IMR-90 (cell line): ENCODE measurements around the gene TP53TG3D. TPM values are rescaled to one million over a fixed set of nuclear protein-coding genes. Genes with fewer than 3 reads are reported as not detected.
"Not testable (repeated sequence)": the region's sequence is repeated elsewhere in the genome, so short reads cannot be mapped to it uniquely, and the experiment has no call there.

Experiments
- ATAC-seq: fragments of 200-7000 bp; cut with Tn5 transposase; 2 replicates; pipeline ENCODE4 v1.9.1; 2020; ENCODE audit warnings: low read depth, mild to moderate bottlenecking, moderate library complexity
- BruUV-seq: library from RNA; stranded (reverse); fragments of 400-500 nt; replicated peaks from 2 replicates; lab custom pipeline; 2021; lab: Mats Ljungman, UMichigan
- CTCF ChIA-PET: fragments of 300-600 bp; formaldehyde crosslinking; extraction: SDS; loops from one replicate; lab custom pipeline; 2021; ENCODE audit warnings: antibody characterized with exemption; lab: Yijun Ruan, JAX
- POLR2A ChIA-PET: fragments of 300-600 bp; sonication (Branson Sonifier 250); formaldehyde crosslinking; loops from one replicate; lab custom pipeline; 2022; ENCODE audit warnings: antibody characterized with exemption; ENCODE audit not compliant: unreplicated experiment; lab: Charles Lee
- DNase-seq: peaks from one replicate; pipeline ENCODE4 v3.0.0; 2013
- H2AFZ ChIP-seq: replicated peaks from 2 replicates; pipeline ENCODE3; 2013; ENCODE audit warnings: low read length, mild to moderate bottlenecking; ENCODE audit not compliant: poor library complexity
- H2AK5ac ChIP-seq: 2 replicates; pipeline ENCODE4 v1.6.1; 2013; ENCODE audit warnings: low read depth, low read length, inconsistent platforms
- H2AK9ac ChIP-seq: replicated peaks from 2 replicates; pipeline ENCODE3; 2013; ENCODE audit warnings: mild to moderate bottlenecking, low read depth, low read length, moderate library complexity; ENCODE audit not compliant: poor library complexity
- H2BK120ac ChIP-seq: 2 replicates; pipeline ENCODE4 v1.6.1; 2013; ENCODE audit warnings: low read depth, low read length, inconsistent platforms
- H2BK15ac ChIP-seq: 3 replicates; pipeline ENCODE4 v1.6.1; 2013; ENCODE audit warnings: low read depth, low read length, inconsistent platforms
- H2BK20ac ChIP-seq: 2 replicates; pipeline ENCODE4 v1.6.1; 2013; ENCODE audit warnings: low read depth, mild to moderate bottlenecking, inconsistent platforms, low read length, moderate library complexity
- H2BK5ac ChIP-seq: 2 replicates; pipeline ENCODE4 v1.6.1; 2013; ENCODE audit warnings: mild to moderate bottlenecking, low read depth, low read length, inconsistent platforms; ENCODE audit not compliant: poor library complexity, severe bottlenecking
- H3K14ac ChIP-seq: replicated peaks from 2 replicates; pipeline ENCODE4 v1.6.1; 2013; ENCODE audit warnings: low read depth, low read length, inconsistent platforms
- H3K18ac ChIP-seq: 2 replicates; pipeline ENCODE4 v1.6.1; 2013; ENCODE audit warnings: low read depth, low read length, control low read depth
- H3K23ac ChIP-seq: 2 replicates; pipeline ENCODE4 v1.6.1; 2013; ENCODE audit warnings: low read depth, low read length, inconsistent platforms
- H3K27ac ChIP-seq: 2 replicates; pipeline ENCODE4 v1.5.1; 2013; ENCODE audit warnings: mild to moderate bottlenecking, control low read depth, low read length; ENCODE audit not compliant: insufficient read depth
- H3K27me3 ChIP-seq: 2 replicates; pipeline ENCODE4 v1.6.1; 2013; ENCODE audit warnings: low read length; ENCODE audit not compliant: control insufficient read depth, insufficient read depth
- H3K36me3 ChIP-seq: 2 replicates; pipeline ENCODE4 v1.6.1; 2013; ENCODE audit warnings: low read length, mixed read lengths; ENCODE audit not compliant: control insufficient read depth, insufficient read depth
- H3K4ac ChIP-seq: 2 replicates; pipeline ENCODE4 v1.6.1; 2013; ENCODE audit warnings: low read depth, low read length, inconsistent platforms
- H3K4me1 ChIP-seq: 2 replicates; pipeline ENCODE4 v1.6.1; 2013; ENCODE audit warnings: low read length, mixed read lengths; ENCODE audit not compliant: control insufficient read depth, insufficient read depth
- H3K4me2 ChIP-seq: 2 replicates; pipeline ENCODE4 v1.6.1; 2013; ENCODE audit warnings: low read depth, mild to moderate bottlenecking, control low read depth, low read length, moderate library complexity
- H3K4me3 ChIP-seq: 2 replicates; pipeline ENCODE4 v1.5.1; 2013; ENCODE audit warnings: low read depth, mild to moderate bottlenecking, control low read depth, low read length, moderate library complexity; ENCODE audit not compliant: insufficient read depth
- H3K56ac ChIP-seq: 2 replicates; pipeline ENCODE4 v1.6.1; 2013; ENCODE audit warnings: low read length, inconsistent platforms; ENCODE audit not compliant: insufficient read depth; ENCODE audit errors: extremely low read depth
- H3K79me1 ChIP-seq, 2 experiments: 2 replicates each; pipeline ENCODE4 v1.6.1; 2013; ENCODE audit warnings: low read length in 2 of 2, inconsistent platforms in 1 of 2, low read depth in 1 of 2
- H3K9ac ChIP-seq: 2 replicates; pipeline ENCODE4 v1.6.1; 2013; ENCODE audit warnings: low read depth, low read length, control low read depth
- H3K9me1 ChIP-seq: 2 replicates; pipeline ENCODE4 v1.6.1; 2013; ENCODE audit warnings: low read length, inconsistent platforms; ENCODE audit not compliant: insufficient read depth
- H3K9me3 ChIP-seq: 2 replicates; pipeline ENCODE4 v1.6.1; 2013; ENCODE audit warnings: low read length; ENCODE audit not compliant: control insufficient read depth, insufficient read depth
- H4K20me1 ChIP-seq: 2 replicates; pipeline ENCODE4 v1.6.1; 2013; ENCODE audit warnings: low read length, inconsistent platforms; ENCODE audit not compliant: insufficient read depth
- H4K5ac ChIP-seq: 2 replicates; pipeline ENCODE4 v1.6.1; 2013; ENCODE audit warnings: mild to moderate bottlenecking, low read depth, low read length, control low read depth
- H4K8ac ChIP-seq, 2 experiments: 2 replicates each; pipeline ENCODE4 v1.6.1; 2013; ENCODE audit warnings: low read depth in 2 of 2, low read length in 2 of 2, control low read depth in 1 of 2, inconsistent platforms in 1 of 2
- H4K91ac ChIP-seq: 2 replicates; pipeline ENCODE4 v1.6.1; 2013; ENCODE audit warnings: low read depth, low read length, inconsistent platforms; ENCODE audit not compliant: insufficient read depth
- WGBS, 2 experiments: methylation state at CpG; one replicate each; pipeline versions ENCODE4 v1.1.5 to v1.1.7; 2013; ENCODE audit warnings: missing lambda C conversion rate in 2 of 2; ENCODE audit not compliant: insufficient read length in 1 of 2; ENCODE audit errors: extremely low coverage in 2 of 2; 5-methylcytosine and 5-hydroxymethylcytosine counted together
- dilution Hi-C: fragments of 300-500 bp; cut with HindIII; formaldehyde crosslinking; loops from one replicate; pipeline ENCODE4 v1.14.3; 2018; ENCODE audit warnings: low sequenced_read_pairs; ENCODE audit not compliant: unreplicated experiment
- in situ Hi-C: fragments of 300-500 bp; cut with MboI; formaldehyde crosslinking; loops from 3 replicates; pipeline ENCODE4 v1.14.3; 2019; ENCODE audit warnings: low sequenced_read_pairs, inconsistent platforms, mixed read lengths
- intact Hi-C: fragments of 100-400 bp; cut with micrococcal nuclease; formaldehyde crosslinking; loops from 2 replicates; pipeline ENCODE4 v1.10.0; 2022
- polyA plus RNA-seq, 3 experiments: library from polyadenylated mRNA; depleted of rRNA; stranded (reverse); fragments of >200 nt; gene quantifications; 2 replicates each; pipeline ENCODE4 v1.2.3, GENCODE V29; 2012; ENCODE audit warnings: low replicate concordance in 1 of 3
- total RNA-seq: library from RNA; depleted of rRNA; stranded (reverse); fragments of >200 nt; gene quantifications from 2 replicates; pipeline ENCODE4 v1.2.3, GENCODE V29; 2012

Gene TP53TG3D
- total and polyA plus RNA-seq, 2 of the 4 experiments (the other 2 are of a cell fraction) = 0.10 TPM; not detected in 1

DNA sequence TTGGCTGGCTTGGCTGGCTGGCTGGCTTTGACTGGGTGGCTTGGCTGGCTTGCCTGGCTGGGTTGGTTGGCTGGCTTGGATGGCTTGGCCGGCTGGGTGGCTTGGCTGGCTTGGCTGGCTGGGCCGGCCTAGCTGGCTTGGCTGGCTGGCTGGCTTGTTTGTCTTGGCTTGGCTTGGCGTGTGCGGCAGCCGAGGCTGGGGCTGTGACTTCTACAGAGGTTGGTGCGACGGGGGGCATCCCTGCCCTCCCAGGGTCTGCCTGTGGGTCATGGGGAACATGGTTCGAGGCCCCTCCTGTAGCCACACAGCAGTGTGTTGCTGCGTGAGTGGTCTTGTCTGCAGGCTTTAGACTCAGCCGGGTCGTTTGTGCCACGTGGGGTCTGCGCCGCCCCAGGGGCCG lies 33.1 kb downstream of the TP53TG3D start:
- H3K14ac ChIP-seq, H4K8ac ChIP-seq, H2AK5ac ChIP-seq, H3K9me1 ChIP-seq, dilution Hi-C loops, DNase-seq, H2BK20ac ChIP-seq, H3K4me1 ChIP-seq, H3K27me3 ChIP-seq, H3K4ac ChIP-seq, H3K4me3 ChIP-seq, H2BK15ac ChIP-seq, H3K9me3 ChIP-seq, H2BK5ac ChIP-seq, ATAC-seq, H3K4me2 ChIP-seq, H2AFZ ChIP-seq, H3K56ac ChIP-seq, H2AK9ac ChIP-seq, H3K23ac ChIP-seq, H4K20me1 ChIP-seq, H3K36me3 ChIP-seq, H2BK120ac ChIP-seq, in situ Hi-C loops, H4K5ac ChIP-seq, H3K18ac ChIP-seq, H4K91ac ChIP-seq, H3K9ac ChIP-seq, intact Hi-C loops, CTCF ChIA-PET, BruUV-seq, H3K27ac ChIP-seq, POLR2A ChIA-PET, H3K79me1 ChIP-seq: not testable (repeated sequence)
- WGBS, 2 experiments = 86% methylated on average over 1 of the region's 15 CpGs; no CpG with 5 or more reads in 1 of the 2 experiments

GRCh38 chr16:32287743-32288142 lies 34.7 kb downstream of the TP53TG3D start:
- in situ Hi-C loops, H3K4me3 ChIP-seq: not testable (repeated sequence)

More at GRCh38 chr16:32287743-32288142, 34.7 kb downstream of the TP53TG3D start:
- H3K27ac ChIP-seq, H2BK15ac ChIP-seq, H2AK9ac ChIP-seq, H3K79me1 ChIP-seq, H2AK5ac ChIP-seq, POLR2A ChIA-PET, H3K9me3 ChIP-seq, H3K18ac ChIP-seq, dilution Hi-C loops, H3K56ac ChIP-seq, H2BK20ac ChIP-seq, DNase-seq, H3K4me1 ChIP-seq, CTCF ChIA-PET, H2BK5ac ChIP-seq, intact Hi-C loops, H3K23ac ChIP-seq, H2BK120ac ChIP-seq, H3K9ac ChIP-seq, H3K4me2 ChIP-seq, H3K4ac ChIP-seq, H3K14ac ChIP-seq, H4K20me1 ChIP-seq, H3K27me3 ChIP-seq, H4K5ac ChIP-seq, H3K9me1 ChIP-seq, H2AFZ ChIP-seq, H4K8ac ChIP-seq, H4K91ac ChIP-seq, ATAC-seq, BruUV-seq, H3K36me3 ChIP-seq: not testable (repeated sequence)
- WGBS, 2 experiments = no CpG with 5 or more reads among the region's 15 CpGs
